Type B pancreatic cell (in vitro differentiated cells): ENCODE results near the gene ZNF112. TPM values are rescaled to one million over a fixed set of nuclear protein-coding genes. Genes with fewer than 3 reads are reported as not detected.

ENCODE experiments used
- DNase-seq: peaks from one replicate; pipeline ENCODE4 v3.0.0; 2021; ENCODE audit warnings: mixed read lengths; ENCODE audit not compliant: unreplicated experiment; ENCODE audit errors: extremely low spot score
- H3K27ac Mint-ChIP-seq: 2 replicates; pipeline ENCODE4 v1.8.0; 2021; ENCODE audit warnings: mild to moderate bottlenecking, mixed read lengths
- H3K27me3 Mint-ChIP-seq: 2 replicates; pipeline ENCODE4 v1.8.0; 2021; ENCODE audit warnings: mixed read lengths
- H3K36me3 Mint-ChIP-seq: 2 replicates; pipeline ENCODE4 v1.8.0; 2021; ENCODE audit warnings: mixed read lengths
- H3K4me1 Mint-ChIP-seq: one replicate; pipeline ENCODE4 v1.8.0; 2021; ENCODE audit warnings: mixed read lengths; ENCODE audit not compliant: unreplicated experiment
- H3K4me3 Mint-ChIP-seq: 2 replicates; pipeline ENCODE4 v1.8.0; 2021; ENCODE audit warnings: mild to moderate bottlenecking, mixed read lengths
- H3K9me3 Mint-ChIP-seq: 2 replicates; pipeline ENCODE4 v1.8.0; 2021; ENCODE audit warnings: mixed read lengths
- total RNA-seq: library from RNA; stranded (reverse); gene quantifications from 2 replicates; pipeline ENCODE4 v1.2.1, GENCODE V29; 2021; ENCODE audit warnings: low replicate concordance
- TF ChIP-seq, protein P1 (sequence below): fragments of 200-600 bp; sonication (generic); conservative IDR thresholded peaks from 2 replicates; pipeline ENCODE4 v1.5.0; 2021; ENCODE audit warnings: antibody characterized with exemption, mild to moderate bottlenecking

Gene ZNF112
- total RNA-seq, 1 donor from 2014 or later: 9.8 TPM

DNA sequence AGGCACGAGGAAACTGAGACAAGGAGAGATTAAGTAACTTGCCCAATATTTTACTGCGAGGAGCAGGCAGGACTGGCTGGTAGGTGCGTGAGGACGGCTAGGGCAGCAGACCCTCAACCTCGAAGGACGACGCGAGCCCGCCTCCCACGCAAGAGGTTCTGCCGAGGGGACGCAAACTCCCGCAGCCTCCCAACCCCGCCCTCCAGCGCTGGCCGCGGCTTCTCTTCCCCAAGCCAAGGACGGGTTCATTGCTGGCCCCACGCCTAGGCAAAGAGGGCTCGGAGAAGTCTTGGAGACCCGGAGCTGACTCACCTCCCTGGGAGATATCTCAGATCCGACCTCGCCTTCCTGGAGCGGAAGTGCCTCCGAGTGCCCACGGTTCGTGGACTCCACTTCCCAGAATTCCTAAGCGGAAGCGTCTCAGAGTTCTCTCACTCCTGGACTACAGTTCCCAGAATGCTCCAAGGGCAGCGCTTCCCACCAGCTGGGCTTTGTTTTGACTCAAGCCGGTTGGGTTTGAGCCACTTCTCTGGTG is 51.8 kb downstream of the ZNF112 start, which contains the start of gene ZNF235:
Gene ZNF235, minus strand, starts transcription at position 367 of the 535 bp plus-strand sequence. CDS start 1,621 bp downstream, outside the sequence.
- peak; percentile 83 for DNase-seq
- H3K27me3 Mint-ChIP-seq: no peaks in the 10 kb centered on the region
- no peaks in the 10 kb centered on the region for H3K9me3 Mint-ChIP-seq
- H3K4me1 Mint-ChIP-seq: peaks cover 8% of the 10 kb centered on the region
- peak within 1 kb of the TSS; percentile 83 for H3K27ac Mint-ChIP-seq
- H3K36me3 Mint-ChIP-seq: peaks cover 20% of the 10 kb centered on the region
- TF ChIP-seq, protein P1, sequence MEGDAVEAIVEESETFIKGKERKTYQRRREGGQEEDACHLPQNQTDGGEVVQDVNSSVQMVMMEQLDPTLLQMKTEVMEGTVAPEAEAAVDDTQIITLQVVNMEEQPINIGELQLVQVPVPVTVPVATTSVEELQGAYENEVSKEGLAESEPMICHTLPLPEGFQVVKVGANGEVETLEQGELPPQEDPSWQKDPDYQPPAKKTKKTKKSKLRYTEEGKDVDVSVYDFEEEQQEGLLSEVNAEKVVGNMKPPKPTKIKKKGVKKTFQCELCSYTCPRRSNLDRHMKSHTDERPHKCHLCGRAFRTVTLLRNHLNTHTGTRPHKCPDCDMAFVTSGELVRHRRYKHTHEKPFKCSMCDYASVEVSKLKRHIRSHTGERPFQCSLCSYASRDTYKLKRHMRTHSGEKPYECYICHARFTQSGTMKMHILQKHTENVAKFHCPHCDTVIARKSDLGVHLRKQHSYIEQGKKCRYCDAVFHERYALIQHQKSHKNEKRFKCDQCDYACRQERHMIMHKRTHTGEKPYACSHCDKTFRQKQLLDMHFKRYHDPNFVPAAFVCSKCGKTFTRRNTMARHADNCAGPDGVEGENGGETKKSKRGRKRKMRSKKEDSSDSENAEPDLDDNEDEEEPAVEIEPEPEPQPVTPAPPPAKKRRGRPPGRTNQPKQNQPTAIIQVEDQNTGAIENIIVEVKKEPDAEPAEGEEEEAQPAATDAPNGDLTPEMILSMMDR: no peak
- H3K4me3 Mint-ChIP-seq: peak within 1 kb of the TSS; percentile 95

DNA sequence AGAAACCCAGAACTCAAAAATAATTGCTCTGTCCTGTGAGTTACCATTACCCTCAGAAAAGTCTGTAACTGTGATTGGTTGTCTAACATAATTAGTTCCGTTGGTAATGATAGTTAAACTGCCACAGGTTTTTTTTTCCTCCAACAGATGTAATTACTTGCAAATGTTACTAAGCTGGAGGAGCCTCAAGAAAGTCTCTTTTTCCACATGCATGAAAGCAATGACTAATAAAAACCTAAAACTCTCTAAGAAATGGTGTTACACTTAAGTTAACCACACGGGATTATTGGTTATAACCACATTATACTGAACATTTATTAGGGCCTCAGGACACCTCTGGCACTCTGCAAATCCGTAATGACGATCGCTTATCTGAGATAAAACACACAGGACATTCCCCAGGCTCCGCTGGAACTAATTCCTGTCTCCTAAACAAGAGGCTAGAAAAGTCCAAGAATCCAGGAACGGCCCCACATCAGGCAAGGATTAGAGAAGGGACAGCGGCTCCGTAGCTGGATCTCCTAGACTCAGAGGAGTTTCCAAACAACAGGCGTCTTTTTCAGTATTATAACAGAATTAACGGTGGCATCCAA is 52.4 kb downstream of the ZNF112 start:
- H3K4me1 Mint-ChIP-seq: peaks cover 8% of the 10 kb centered on the region
- peak overlapping the region; percentile 83 for H3K27ac Mint-ChIP-seq
- no peak for DNase-seq
- no peaks in the 10 kb centered on the region for H3K9me3 Mint-ChIP-seq
- H3K4me3 Mint-ChIP-seq: peak overlapping the region; percentile 95
- TF ChIP-seq, protein P1: peak; percentile 20
- no peaks in the 10 kb centered on the region for H3K27me3 Mint-ChIP-seq
- H3K36me3 Mint-ChIP-seq: peaks cover 25% of the 10 kb centered on the region

DNA sequence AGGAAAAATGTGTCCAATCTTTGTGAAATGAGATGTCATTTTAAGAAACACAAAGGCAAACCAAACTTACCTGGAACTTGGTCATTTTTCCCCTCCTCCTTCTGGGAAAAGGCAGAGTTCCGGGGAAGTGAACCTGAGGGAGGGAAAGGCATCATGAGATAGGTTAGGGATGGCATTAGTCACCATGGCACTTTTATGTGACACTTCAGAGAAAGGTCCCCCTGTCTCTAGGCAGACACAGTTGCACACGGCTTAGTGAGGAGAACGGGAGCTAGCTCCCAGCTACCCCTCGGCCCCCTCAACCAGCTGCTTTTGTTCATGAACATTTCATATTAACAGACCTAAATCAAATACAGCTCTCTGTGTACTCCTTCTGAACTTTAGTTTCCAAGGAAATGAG is 53.2 kb downstream of the ZNF112 start:
- Mint-ChIP-seq H3K27ac (peak overlapping the region; percentile 83), H3K27me3 (no peaks in the 10 kb centered on the region), H3K9me3 (no peaks in the 10 kb centered on the region), H3K36me3 (peaks cover 27% of the 10 kb centered on the region), H3K4me1 (peaks cover 8% of the 10 kb centered on the region), H3K4me3 (peak overlapping the region; percentile 95)
- TF ChIP-seq, protein P1: no peak
- no peak for DNase-seq

DNA sequence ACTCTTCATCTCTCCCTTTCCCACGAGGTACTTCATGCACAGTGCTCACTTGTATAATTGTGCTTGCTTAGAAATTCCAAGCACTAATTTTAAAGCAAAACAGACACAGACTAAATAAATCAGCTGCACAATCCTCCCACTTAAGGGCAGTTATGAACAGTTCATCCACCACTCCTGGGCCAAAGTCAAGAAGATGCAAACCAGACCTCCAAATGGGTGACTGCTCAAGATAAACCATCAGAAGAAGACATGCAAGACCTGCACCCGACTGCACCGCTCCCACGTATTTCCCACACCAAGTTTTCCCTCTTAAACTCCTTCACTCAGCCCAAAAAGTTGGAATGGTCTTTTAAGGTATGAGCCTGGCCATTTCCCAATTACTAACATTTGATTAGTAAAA is 71.5 kb downstream of the ZNF112 start:
- no peaks in the 10 kb centered on the region for H3K4me1 Mint-ChIP-seq
- peaks cover 16% of the 10 kb centered on the region for H3K9me3 Mint-ChIP-seq
- H3K27me3 Mint-ChIP-seq: no peaks in the 10 kb centered on the region
- DNase-seq: no peak
- no peak overlapping the region for H3K27ac Mint-ChIP-seq
- H3K36me3 Mint-ChIP-seq: peaks cover 47% of the 10 kb centered on the region
- TF ChIP-seq, protein P1: no peak
- no peak overlapping the region for H3K4me3 Mint-ChIP-seq

DNA sequence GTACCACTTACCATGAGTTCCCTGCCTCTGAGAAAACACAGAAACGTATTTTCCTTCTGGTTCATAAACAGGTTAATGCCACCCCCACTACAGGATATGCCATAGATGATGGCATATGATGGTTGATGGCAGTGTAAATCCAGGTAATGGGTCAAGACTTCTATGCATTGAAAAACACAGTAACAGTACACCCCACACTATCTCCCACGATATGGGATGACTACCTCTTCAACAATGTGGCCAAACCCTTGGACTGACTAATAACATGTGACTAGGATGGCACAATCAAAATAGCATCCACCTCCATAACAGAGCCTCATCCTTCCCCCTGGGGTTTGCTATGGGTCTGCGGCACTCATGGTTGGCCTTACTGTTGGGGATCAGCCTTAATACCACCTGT is 73.6 kb downstream of the ZNF112 start:
- H3K4me3 Mint-ChIP-seq: no peak overlapping the region
- H3K27me3 Mint-ChIP-seq: no peaks in the 10 kb centered on the region
- no peak for DNase-seq
- H3K36me3 Mint-ChIP-seq: peaks cover 33% of the 10 kb centered on the region
- H3K4me1 Mint-ChIP-seq: no peaks in the 10 kb centered on the region
- H3K9me3 Mint-ChIP-seq: peaks cover 17% of the 10 kb centered on the region
- TF ChIP-seq, protein P1: no peak
- H3K27ac Mint-ChIP-seq: no peak overlapping the region
